ENCODE results near the gene CERK.

GRCh38 chr22:46691571-46691970, 46.5 kb downstream of the CERK start:
- TF ChIP-seq POLR2A (IDR thresholded peaks at IDR 0.05; ENCODE audit: low read depth, low read length) (no peak), POLR2AphosphoS5 (IDR thresholded peaks at IDR 0.05; ENCODE audit: low read depth, low read length) (no peak), TAF1 (IDR thresholded peaks at IDR 0.05; ENCODE audit: borderline replicate concordance, low read depth, low read length) (no peak)

Data from GM12892 (cell line).